ENCODE measurements around the gene ITGBL1.

The ITGBL1 gene

DNA sequence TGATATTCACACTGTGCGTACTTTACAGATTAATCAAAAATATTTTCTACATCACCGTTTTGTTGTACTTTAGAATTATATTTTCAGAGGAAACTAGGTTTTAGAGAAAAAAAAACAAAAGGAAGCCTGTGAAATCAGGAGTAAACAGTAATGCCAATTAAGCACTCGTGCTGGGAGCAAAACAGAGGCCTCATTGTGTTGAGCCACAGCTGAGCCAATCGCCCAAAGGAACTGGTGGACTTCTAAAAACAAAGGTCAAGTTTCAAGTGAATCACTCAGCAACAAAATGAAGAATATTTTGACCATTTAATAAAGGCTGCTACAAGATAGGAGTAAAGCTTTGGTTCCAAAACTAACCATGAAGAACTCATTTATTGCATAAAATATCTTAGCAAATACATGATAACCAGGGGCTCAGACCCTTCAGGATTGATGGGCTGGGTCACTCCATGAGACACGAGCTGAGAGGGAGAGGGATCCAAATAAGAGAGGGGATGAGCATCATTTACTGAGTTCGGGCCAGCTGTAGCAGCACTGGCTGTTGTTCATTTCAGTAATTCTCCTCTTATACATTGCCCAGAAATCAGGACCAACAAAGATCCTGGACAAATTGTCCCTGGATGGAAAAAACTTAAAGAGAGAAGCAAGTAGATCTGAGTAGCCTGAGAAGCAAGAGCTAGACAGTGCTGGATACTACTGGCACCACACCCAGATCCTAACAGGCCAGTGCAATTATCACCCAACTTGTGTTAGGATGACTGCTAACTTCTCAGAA, 27.9 kb upstream of the ITGBL1 start:
- no peaks in the 10 kb centered on the region for H3K9me3 ChIP-seq
- H3K4me1 ChIP-seq (ENCODE audit: control insufficient read depth in 1 of 2, insufficient read depth in 1 of 2, low read depth in 1 of 2, low read length in 1 of 2), result no peaks in the 10 kb centered on the region
- TF ChIP-seq, protein P1, sequence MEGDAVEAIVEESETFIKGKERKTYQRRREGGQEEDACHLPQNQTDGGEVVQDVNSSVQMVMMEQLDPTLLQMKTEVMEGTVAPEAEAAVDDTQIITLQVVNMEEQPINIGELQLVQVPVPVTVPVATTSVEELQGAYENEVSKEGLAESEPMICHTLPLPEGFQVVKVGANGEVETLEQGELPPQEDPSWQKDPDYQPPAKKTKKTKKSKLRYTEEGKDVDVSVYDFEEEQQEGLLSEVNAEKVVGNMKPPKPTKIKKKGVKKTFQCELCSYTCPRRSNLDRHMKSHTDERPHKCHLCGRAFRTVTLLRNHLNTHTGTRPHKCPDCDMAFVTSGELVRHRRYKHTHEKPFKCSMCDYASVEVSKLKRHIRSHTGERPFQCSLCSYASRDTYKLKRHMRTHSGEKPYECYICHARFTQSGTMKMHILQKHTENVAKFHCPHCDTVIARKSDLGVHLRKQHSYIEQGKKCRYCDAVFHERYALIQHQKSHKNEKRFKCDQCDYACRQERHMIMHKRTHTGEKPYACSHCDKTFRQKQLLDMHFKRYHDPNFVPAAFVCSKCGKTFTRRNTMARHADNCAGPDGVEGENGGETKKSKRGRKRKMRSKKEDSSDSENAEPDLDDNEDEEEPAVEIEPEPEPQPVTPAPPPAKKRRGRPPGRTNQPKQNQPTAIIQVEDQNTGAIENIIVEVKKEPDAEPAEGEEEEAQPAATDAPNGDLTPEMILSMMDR (IDR thresholded peaks at IDR 0.05), result no peak
- H3K27ac ChIP-seq, result no peak overlapping the region
- H3K27me3 ChIP-seq, result no peaks in the 10 kb centered on the region
- H3K36me3 ChIP-seq, result no peaks in the 10 kb centered on the region
- H3K4me3 ChIP-seq (ENCODE audit: low read depth in 1 of 2, low read length in 1 of 2), result no peak overlapping the region

DNA sequence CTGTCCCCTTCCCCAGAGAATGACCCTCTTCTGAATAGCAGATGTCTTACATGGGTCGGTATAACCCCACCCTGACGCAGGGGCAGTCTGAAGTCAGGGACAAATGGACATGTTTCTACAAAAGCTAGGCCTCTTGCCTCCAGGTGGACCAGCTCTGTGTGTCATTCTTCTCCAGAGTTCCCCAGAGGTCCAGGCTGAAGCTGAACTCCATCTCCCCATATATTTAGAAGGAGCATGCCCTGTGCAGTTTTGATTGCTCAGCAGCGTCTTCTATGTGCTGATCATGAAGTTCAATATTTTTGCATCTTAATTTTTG, 27.4 kb upstream of the ITGBL1 start:
- TF ChIP-seq, protein P1 (IDR thresholded peaks at IDR 0.05), result no peak
- Histone ChIP-seq H3K4me1 (ENCODE audit: control insufficient read depth in 1 of 2, insufficient read depth in 1 of 2, low read depth in 1 of 2, low read length in 1 of 2) (no peaks in the 10 kb centered on the region), H3K27ac (no peak overlapping the region), H3K9me3 (no peaks in the 10 kb centered on the region), H3K36me3 (no peaks in the 10 kb centered on the region), H3K27me3 (no peaks in the 10 kb centered on the region), H3K4me3 (ENCODE audit: low read depth in 1 of 2, low read length in 1 of 2) (no peak overlapping the region)

DNA sequence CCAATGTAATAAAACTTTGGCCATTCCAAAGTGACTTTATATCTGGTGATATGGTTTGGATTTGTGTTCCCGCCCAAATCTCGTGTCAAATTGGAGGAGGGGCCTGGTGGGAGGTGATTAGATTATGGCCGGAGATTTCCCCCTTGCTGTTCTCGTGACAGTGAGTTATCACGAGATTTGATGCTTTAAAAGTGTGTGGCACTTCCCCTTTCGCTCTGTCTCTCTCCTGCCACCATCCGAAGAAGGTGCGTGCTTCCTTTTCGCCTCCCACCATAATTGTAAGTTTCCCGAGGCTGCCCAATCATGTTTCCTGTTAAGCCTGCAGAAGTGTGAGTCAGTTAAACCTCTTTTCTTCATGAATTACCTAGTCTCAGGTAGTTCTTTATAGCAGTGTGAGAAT, 26.9 kb upstream of the ITGBL1 start:
- Histone ChIP-seq H3K27me3 (no peaks in the 10 kb centered on the region), H3K4me3 (ENCODE audit: low read depth in 1 of 2, low read length in 1 of 2) (no peak overlapping the region), H3K9me3 (no peaks in the 10 kb centered on the region), H3K36me3 (no peaks in the 10 kb centered on the region), H3K4me1 (ENCODE audit: control insufficient read depth in 1 of 2, insufficient read depth in 1 of 2, low read depth in 1 of 2, low read length in 1 of 2) (no peaks in the 10 kb centered on the region), H3K27ac (no peak overlapping the region)
- TF ChIP-seq, protein P1 (IDR thresholded peaks at IDR 0.05), result no peak

DNA sequence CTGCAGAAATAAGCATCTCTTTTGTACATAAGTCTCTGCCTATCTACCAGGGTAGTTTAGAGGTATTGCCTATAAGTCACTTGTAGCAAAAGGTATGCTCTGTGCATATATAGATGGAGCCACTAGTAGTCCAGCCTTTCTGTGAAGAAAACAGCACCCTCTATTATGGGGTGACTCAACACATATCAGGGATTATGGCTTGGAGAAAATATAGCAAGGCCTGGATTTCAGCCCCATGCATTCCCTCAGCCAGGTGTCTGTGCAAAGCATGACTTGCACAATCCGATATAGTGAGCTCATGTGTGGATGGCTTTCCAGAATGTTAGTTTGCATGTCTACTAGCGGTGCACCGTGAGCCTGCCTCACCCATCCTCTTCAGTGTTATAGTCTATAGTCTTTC, 22.7 kb upstream of the ITGBL1 start:
- Histone ChIP-seq H3K27ac (no peak overlapping the region), H3K4me1 (ENCODE audit: control insufficient read depth in 1 of 2, insufficient read depth in 1 of 2, low read depth in 1 of 2, low read length in 1 of 2) (no peaks in the 10 kb centered on the region), H3K4me3 (ENCODE audit: low read depth in 1 of 2, low read length in 1 of 2) (no peak overlapping the region), H3K9me3 (no peaks in the 10 kb centered on the region), H3K27me3 (no peaks in the 10 kb centered on the region), H3K36me3 (no peaks in the 10 kb centered on the region)
- TF ChIP-seq, protein P1 (IDR thresholded peaks at IDR 0.05), result no peak

DNA sequence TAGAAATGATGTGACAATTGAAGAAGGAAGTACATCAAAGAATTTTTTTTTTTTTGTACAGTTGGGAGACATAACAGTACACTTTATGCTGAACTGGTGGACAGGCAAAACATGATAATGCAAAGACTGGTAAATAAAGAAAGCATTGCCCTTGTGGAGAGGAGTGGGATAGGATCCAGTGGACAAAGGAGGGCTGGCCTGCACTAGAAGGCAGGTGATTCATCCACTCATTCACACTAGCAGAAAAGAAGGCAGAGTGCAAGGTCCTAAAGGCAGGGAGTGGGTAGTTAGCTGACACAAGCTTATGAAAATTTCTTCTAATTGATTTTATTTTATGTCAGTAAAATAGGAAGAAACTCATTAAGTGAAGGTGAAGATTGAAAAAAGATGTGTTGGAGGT, 18.6 kb upstream of the ITGBL1 start:
- H3K27ac ChIP-seq, result no peak overlapping the region
- no peaks in the 10 kb centered on the region for H3K27me3 ChIP-seq
- no peaks in the 10 kb centered on the region for H3K36me3 ChIP-seq
- no peaks in the 10 kb centered on the region for H3K9me3 ChIP-seq
- TF ChIP-seq, protein P1 (IDR thresholded peaks at IDR 0.05), result no peak
- no peaks in the 10 kb centered on the region for H3K4me1 ChIP-seq (ENCODE audit: control insufficient read depth in 1 of 2, insufficient read depth in 1 of 2, low read depth in 1 of 2, low read length in 1 of 2)
- no peak overlapping the region for H3K4me3 ChIP-seq (ENCODE audit: low read depth in 1 of 2, low read length in 1 of 2)

Measured in neutrophil (primary cell).